Peyer's patch (tissue), 4 donors: ENCODE results near the gene TSPEAR. TPM values are rescaled to one million over a fixed set of nuclear protein-coding genes. Genes with fewer than 3 reads are reported as not detected.

Source experiments
- DNase-seq, 3 donors: peaks; one replicate each; pipeline ENCODE4 v3.0.0-alpha.2; 2017 to 2019
- H3K27ac ChIP-seq, 4 donors: fragments of 200-600 bp; sonication (generic); one replicate each; pipeline ENCODE4 v1.5.1; 2016 to 2019
- H3K27me3 ChIP-seq, 2 donors: fragments of 200-600 bp; sonication (generic); one replicate each; pipeline ENCODE4 v1.5.1; 2019
- H3K36me3 ChIP-seq, 3 donors: fragments of 200-600 bp; sonication (generic); one replicate each; pipeline ENCODE4 v1.5.1; 2016 to 2019
- H3K4me1 ChIP-seq, 4 donors: fragments of 200-600 bp; sonication (generic); one replicate each; pipeline ENCODE4 v1.5.1; 2016 to 2019
- H3K4me3 ChIP-seq, 4 donors: fragments of 200-600 bp; sonication (generic); 1 replicate in 3 of 4; 2 replicates in 1 of 4; pipeline ENCODE4 v1.5.1; 2016 to 2019; ENCODE audit warnings: mild to moderate bottlenecking in 1 of 4
- H3K9me3 ChIP-seq, 4 donors: fragments of 200-600 bp; sonication (generic); one replicate each; pipeline ENCODE4 v1.5.1; 2016 to 2019; ENCODE audit warnings: mild to moderate bottlenecking in 1 of 4
- CTCF ChIP-seq, 6 experiments: fragments of 450-650 bp in 4 of 6; fragments of 200-600 bp in 2 of 6; sonication (generic) in 1 of 6; IDR thresholded peaks; one replicate each; pipeline ENCODE4 v1.5.1; 2017 to 2019; ENCODE audit warnings: antibody characterized with exemption in 6 of 6, mild to moderate bottlenecking in 3 of 6, moderate library complexity in 1 of 6
- POLR2A ChIP-seq, 2 donors: fragments of 450-650 bp; IDR thresholded peaks; one replicate each; pipeline ENCODE4 v1.5.1; 2017; ENCODE audit warnings: antibody characterized with exemption in 2 of 2, mild to moderate bottlenecking in 2 of 2, moderate library complexity in 2 of 2
- total RNA-seq, 4 donors: library from RNA; depleted of rRNA; stranded (reverse); fragments of >200 nt; gene quantifications; one replicate each; pipeline ENCODE4 v1.1.0, GENCODE V29; 2016

The TSPEAR gene
- total RNA-seq, 4 donors from 2014 or later, result 0.47 TPM; not detected in 3

- H3K27ac ChIP-seq, result no peak overlapping the region
- no peaks in the 10 kb centered on the region for H3K9me3 ChIP-seq
- no peak overlapping the region for H3K4me3 ChIP-seq
- H3K4me1 ChIP-seq, result no peaks in the 10 kb centered on the region
- DNase-seq, result no peak
- no peaks in the 10 kb centered on the region for H3K27me3 ChIP-seq
- H3K36me3 ChIP-seq, result no peaks in the 10 kb centered on the region
- no peak for TF ChIP-seq POLR2A (IDR thresholded peaks at IDR 0.05)
Observed at GRCh38 chr21:44729336-44730027, 18.1 kb upstream of the TSPEAR start.

GRCh38 chr21:44728716-44729115 is 17.3 kb upstream of the TSPEAR start:
- Histone ChIP-seq H3K4me3 (no peak overlapping the region), H3K27me3 (peaks cover 0 to 6% of the 10 kb centered on the region in 2 donors), H3K4me1 (no peaks in the 10 kb centered on the region), H3K9me3 (no peaks in the 10 kb centered on the region), H3K27ac (no peak overlapping the region), H3K36me3 (no peaks in the 10 kb centered on the region)
- DNase-seq, result peak in 1 of 3 donors; percentile 25
- no peak for TF ChIP-seq POLR2A (IDR thresholded peaks at IDR 0.05)
- TF ChIP-seq CTCF (IDR thresholded peaks at IDR 0.05), result no peak

GRCh38 chr21:44727757-44728156 is 16.4 kb upstream of the TSPEAR start:
- Histone ChIP-seq H3K9me3 (no peaks in the 10 kb centered on the region), H3K36me3 (no peaks in the 10 kb centered on the region), H3K4me1 (no peaks in the 10 kb centered on the region), H3K27me3 (peaks cover 0 to 6% of the 10 kb centered on the region in 2 donors), H3K27ac (no peak overlapping the region), H3K4me3 (no peak overlapping the region)
- TF ChIP-seq POLR2A (IDR thresholded peaks at IDR 0.05) (no peak), CTCF (IDR thresholded peaks at IDR 0.05) (no peak)
- peak in 1 of 3 donors; percentile 21 for DNase-seq

GRCh38 chr21:44727321-44727720 is 15.9 kb upstream of the TSPEAR start:
- no peak for TF ChIP-seq POLR2A (IDR thresholded peaks at IDR 0.05)
- no peaks in the 10 kb centered on the region for H3K9me3 ChIP-seq

GRCh38 chr21:44726826-44727225 is 15.5 kb upstream of the TSPEAR start:
- no peak for TF ChIP-seq POLR2A (IDR thresholded peaks at IDR 0.05)
- Histone ChIP-seq H3K27me3 (peaks cover 0 to 6% of the 10 kb centered on the region in 2 donors), H3K27ac (no peak overlapping the region), H3K4me1 (no peaks in the 10 kb centered on the region), H3K9me3 (no peaks in the 10 kb centered on the region), H3K4me3 (no peak overlapping the region), H3K36me3 (no peaks in the 10 kb centered on the region)
- peak in 1 of 3 donors; percentile 39 for DNase-seq

More at GRCh38 chr21:44727321-44727720, 15.9 kb upstream of the TSPEAR start:
- Histone ChIP-seq H3K27ac (no peak overlapping the region), H3K27me3 (peaks cover 0 to 6% of the 10 kb centered on the region in 2 donors), H3K4me1 (no peaks in the 10 kb centered on the region), H3K36me3 (no peaks in the 10 kb centered on the region), H3K4me3 (no peak overlapping the region)
- DNase-seq, result peak in 1 of 3 donors; percentile 15

GRCh38 chr21:44724926-44725325 is 13.6 kb upstream of the TSPEAR start:
- no peaks in the 10 kb centered on the region for H3K9me3 ChIP-seq
- peak in 1 of 3 donors; percentile 21 for DNase-seq
- no peak for TF ChIP-seq POLR2A (IDR thresholded peaks at IDR 0.05)
- no peak for TF ChIP-seq CTCF (IDR thresholded peaks at IDR 0.05)
- no peak overlapping the region for H3K27ac ChIP-seq
- peaks cover 0 to 6% of the 10 kb centered on the region in 2 donors for H3K27me3 ChIP-seq
- no peaks in the 10 kb centered on the region for H3K36me3 ChIP-seq
- H3K4me3 ChIP-seq, result no peak overlapping the region
- H3K4me1 ChIP-seq, result no peaks in the 10 kb centered on the region

GRCh38 chr21:44724196-44724595 is 12.8 kb upstream of the TSPEAR start:
- no peaks in the 10 kb centered on the region for H3K9me3 ChIP-seq
- DNase-seq, result peak in 1 of 3 donors; percentile 31
- H3K36me3 ChIP-seq, result no peaks in the 10 kb centered on the region
- no peak overlapping the region for H3K27ac ChIP-seq
- peaks cover 0 to 6% of the 10 kb centered on the region in 2 donors for H3K27me3 ChIP-seq
- no peak overlapping the region for H3K4me3 ChIP-seq
- no peak for TF ChIP-seq POLR2A (IDR thresholded peaks at IDR 0.05)
- no peak for TF ChIP-seq CTCF (IDR thresholded peaks at IDR 0.05)
- no peaks in the 10 kb centered on the region for H3K4me1 ChIP-seq
